GM21526 (cell line): ENCODE data around the gene SPATA1.
"Not testable (repeated sequence)": the region's sequence is repeated elsewhere in the genome, so short reads cannot be mapped to it uniquely, and the experiment has no call there.

Source experiments
- ATAC-seq: cut with Tn5 transposase; IDR thresholded peaks from one replicate; pipeline ENCODE4 v1.9.1; 2021; ENCODE audit warnings: moderate library complexity; ENCODE audit not compliant: unreplicated experiment, low FRiP score

The SPATA1 gene

DNA sequence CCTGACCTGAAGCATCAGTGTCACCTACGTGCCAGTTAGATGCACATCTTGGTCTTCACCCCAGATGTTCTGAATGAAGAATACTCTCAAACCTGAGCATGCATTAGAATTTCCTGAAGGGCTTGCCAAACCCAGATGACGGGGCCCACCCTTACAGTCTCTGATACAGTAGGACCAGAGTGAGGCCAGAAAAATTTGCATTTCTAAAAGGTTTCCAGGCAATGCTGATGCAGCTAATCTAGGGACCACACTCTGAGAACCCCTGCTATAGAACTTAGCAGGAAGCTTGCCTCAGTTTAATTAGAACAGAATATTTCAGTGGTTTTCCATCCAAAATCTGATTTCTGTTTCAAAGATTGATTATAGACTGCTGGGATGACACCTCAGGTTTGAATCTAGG is 77.9 kb downstream of the SPATA1 start:
- ATAC-seq: no peak

DNA sequence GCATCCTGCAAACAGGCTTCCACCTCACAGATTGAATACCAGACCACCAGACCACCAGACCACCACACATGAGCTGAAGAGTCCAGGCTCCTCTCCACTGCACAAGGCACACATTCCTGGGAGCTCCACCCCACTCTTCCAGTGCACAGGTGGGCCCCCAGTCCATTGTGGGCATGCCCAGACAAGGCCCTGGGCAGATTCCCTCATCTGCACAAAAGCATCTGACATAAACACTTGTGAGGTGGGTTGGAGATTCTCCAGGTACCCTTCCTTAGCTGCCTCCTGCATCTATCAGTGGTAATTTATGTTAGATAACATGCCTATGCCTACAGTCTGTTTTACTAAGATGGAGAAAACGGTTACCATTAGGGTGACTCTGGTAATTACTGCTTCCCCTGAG is 79.6 kb downstream of the SPATA1 start:
- no peak for ATAC-seq

DNA sequence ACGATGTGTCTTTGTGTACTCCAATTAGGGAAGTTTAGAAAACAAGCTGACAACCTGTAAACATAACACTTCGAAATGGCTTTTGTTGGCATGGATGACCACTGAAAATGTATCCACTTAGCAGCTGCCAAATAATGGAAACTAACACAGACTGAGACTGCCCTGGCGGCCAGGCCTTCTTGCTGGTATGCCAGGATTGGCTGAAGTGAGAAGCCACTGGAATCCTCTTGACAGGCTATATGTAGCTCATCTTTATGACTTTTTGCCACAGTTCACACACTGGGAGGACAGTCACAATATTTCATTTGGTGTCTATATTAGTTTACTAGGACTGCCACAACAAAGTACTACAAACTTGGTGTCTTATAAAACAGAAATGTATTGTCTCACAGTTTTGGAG is 80.9 kb downstream of the SPATA1 start:
- ATAC-seq: no peak

DNA sequence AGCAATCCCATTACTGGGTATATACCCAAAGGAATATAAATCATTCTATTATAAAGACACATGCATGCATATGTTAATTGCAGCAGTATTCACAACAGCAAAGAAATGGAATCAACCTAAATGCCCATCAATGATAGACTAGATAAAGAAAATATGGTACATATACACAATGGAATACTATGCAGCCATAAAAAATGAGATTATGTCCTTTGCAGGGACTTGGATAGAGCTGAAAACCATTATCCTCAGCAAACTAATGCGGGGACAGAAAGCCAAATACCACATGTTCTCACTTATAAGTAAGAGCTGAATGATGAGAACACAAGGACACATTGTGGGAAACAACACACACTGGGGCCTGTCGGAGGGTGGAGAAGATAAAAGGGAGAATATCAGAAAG is 88.8 kb downstream of the SPATA1 start:
- not testable (repeated sequence) for ATAC-seq

DNA sequence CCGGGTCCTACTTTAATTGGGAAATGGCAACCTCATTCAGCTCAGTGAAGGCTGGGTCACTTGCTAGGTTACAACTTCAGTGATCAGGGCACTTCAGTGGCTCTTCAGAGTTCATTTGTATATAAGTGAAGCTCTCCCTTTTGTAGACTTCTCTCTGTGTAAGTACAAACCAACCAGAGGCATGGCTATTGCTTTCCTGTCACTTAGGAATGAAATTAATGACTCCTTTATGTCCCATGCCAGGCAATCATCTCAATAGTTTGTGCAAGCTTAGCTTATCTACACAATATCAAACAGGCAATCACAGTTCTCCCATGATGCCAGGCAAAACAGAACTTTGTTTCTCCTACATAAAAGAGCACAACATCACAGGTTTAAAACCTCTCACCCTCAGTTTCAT is 90.8 kb downstream of the SPATA1 start:
- no peak for ATAC-seq

DNA sequence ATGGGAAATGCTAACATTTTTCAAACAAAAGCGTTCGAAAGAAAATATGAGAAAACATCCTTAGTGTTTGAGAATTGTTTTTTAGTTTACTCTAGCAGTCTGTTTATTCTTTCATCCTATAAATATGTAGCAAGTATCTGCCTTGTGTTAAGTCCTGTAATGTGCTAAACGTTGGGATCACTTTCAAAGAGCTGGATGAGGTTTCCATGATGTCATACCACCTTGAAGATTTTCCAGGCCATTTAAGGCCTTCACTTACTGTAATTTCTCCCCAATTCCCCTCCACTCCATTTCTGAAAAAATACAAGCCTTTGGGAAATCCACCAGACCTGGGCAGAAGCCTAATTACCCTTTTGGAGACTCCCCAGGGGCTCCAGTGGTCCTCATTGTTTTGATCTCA is 92.2 kb downstream of the SPATA1 start:
- ATAC-seq: no peak

DNA sequence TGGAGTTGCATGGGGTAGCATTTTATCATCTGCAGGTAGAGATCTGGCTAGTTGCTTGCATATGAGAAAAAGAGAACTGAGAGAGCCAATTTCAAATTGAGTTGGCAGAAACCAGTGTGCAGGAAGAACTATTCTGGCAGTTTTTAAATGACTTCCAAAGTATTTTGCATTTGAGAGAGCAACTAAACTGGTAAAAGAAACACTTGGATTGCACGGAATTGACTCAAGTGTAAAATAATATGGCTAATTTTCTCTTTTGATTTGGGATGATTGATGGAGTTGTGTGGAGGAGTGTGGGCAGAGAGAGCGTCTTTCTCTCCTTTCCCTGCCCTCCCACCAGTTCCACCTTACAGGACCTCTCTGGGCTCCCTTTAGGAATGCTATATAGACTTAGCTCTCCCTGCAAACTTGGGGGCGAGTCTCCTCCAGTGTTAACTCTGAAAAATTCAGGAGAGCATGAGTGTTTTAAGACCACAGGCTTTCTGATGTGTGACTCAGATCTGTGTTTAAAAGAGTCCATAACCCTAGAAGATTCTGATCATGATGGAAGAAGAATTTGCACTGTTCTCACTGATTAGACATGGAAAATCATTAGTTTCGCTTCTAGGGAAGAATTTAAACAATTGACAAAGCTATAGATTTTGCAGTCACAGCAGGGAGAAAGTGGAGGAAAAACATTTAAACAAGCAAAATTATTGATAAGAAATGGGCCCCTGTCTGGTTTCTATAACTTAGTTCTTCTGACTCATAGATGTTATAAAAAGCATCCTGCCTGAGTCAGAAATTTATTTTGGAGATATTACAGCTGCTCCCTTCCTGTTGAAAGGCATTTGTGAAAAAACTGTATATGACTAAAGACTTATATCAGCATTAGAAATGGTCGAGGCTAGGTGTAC is 92.9 kb downstream of the SPATA1 start:
- peak; percentile 84 for ATAC-seq

DNA sequence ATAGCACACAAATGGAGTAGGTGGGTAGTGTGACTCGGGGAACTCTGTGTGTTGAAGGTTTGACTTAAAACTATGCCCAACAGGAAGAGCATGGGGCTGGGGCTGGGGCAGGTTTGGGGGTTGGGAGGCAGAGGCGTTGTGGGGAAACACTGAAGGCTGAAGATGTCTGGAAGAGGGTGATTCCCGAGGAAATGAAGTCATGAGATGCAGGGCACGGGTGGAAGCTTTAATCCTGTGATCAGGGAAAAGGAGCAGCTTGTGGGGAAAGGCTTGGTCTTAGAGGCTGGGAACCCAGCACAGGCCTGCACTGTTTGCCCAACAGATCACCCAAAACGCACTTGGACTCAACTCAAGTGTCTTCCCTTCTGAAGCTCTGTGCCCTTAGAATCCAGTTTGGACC is 94.6 kb downstream of the SPATA1 start:
- ATAC-seq: no peak

DNA sequence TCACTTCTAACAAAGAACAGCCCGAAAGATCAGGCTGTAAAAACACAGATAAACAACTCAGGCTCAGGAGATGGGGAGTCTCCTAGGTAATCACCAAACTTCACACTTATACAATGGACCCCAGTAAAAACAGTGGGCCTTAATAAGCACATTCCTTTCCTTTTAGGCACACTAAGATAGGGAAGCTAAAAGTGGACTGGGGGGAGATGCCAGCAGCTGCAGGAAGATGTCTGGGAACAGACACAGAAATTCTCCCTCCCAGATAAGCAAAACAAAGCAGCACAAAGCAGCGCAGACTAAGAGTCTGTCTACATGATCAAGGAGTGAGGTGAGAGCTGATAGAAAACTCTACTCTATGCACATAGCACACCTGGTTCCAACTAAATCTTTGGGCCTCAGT is 97.0 kb downstream of the SPATA1 start:
- no peak for ATAC-seq

DNA sequence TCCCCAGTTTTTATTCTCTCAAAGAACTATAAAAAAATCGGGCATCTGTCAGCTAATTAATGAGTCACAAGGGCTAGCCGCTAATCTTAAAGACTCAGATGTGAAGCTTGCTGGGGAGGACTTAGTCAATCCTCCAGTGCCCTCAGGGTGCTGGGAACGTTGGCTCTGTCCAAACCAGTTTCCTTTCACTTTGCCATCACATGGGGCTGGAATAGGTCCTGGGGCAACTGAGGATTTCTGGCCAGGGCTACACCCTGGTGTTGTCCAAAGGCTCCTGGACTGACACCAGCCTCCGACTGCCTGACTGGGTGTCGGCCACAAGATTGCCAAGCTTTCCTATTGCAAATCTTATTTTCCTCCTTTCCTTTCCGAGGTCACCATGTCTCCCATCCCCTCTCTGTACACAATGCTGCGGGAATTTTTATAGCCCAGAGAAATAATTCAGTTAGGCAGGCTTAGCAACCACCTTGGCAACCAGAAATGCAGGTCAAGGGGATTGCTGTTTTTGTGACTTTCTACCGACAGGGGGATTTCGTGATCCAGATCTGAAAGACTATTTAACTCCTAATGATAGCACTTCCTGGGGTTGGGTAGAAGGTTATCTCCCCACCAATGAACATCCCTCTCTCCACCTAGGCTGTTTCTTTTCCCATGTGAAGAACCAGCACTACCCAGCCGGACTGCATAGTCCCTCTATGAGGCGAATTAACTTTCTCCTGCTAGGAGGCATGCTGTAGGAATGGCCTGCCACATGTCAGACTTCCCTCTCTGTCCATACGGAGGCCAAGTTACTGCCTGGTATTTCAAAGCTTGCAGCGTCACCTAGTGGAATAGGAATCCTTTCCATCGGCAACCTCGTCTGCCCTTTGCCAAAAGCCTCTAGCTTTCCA is 98.0 kb downstream of the SPATA1 start:
- no peak for ATAC-seq

DNA sequence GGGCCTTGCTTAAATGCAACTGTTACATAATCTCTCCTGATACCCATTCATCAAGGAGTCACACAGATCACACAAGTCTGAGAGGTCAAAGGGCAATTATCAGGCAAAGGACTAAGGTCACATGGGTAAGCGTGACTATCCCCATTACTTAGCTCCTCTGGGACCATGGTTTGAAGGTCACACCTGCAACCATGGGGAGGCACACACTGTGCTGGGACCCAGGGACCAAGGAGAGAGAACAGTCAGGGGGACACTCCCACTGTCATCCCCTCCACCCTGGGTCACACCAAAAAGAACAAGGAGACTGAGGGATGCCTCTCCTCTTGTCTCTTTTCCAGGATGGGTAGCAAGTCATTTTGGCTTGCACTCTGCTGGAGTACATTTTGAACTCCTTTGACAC is 99.0 kb downstream of the SPATA1 start:
- no peak for ATAC-seq

DNA sequence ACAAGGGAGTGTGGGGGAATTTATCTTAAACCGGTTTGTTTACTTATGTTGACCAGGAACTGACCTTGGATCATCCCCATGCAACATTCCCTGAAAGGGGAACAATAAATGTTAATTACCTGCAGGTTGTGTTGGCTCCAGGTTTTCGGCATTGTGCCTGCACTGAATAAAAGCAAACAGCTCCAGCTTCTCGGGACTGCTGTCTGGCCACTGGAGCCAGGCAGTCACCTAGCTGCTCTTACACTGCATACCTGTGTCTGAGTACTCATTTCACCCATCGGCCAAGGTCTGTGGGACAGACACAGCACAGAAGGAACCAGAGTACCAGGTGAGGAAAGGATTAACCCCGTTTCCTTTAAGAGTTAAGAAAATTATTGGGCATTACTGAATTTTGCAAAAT is 100.8 kb downstream of the SPATA1 start:
- no peak for ATAC-seq

DNA sequence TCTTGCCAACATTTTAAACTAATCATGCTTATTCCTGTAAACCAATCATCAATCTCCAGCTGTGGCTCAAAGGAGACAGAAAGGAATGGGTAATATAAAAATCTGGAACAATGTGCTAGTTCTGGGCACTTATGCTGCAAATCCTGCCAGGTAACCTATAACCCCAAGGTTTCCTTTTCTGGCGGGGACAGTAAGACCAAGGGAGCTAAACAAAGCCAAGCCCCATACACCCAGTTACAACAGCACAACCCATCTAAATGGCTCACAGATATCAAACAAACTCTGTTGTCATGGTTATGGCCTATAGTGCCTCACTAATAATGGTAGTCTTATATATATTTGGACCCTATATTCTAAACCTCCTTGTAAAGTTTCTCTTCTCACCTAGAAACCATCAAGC is 104.9 kb downstream of the SPATA1 start:
- ATAC-seq: no peak

DNA sequence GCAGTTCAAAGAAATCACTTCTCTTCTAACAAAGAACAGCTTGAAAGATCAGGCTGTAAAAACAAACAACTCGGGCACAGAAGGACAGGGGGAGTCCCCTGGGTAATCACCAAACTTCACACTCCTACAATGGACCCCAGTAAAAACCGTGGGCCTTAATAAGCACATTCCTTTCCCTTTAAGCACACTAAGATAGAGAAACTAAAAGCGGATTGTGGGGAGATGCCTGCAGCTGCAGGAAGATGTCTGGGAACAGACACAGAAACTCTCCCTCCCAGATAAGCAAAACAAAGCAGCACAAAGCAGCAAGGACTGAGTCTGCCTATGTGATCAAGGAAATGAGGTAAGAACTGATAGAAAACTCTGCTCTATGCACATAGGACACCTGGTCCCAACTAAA is 105.6 kb downstream of the SPATA1 start:
- ATAC-seq: no peak

DNA sequence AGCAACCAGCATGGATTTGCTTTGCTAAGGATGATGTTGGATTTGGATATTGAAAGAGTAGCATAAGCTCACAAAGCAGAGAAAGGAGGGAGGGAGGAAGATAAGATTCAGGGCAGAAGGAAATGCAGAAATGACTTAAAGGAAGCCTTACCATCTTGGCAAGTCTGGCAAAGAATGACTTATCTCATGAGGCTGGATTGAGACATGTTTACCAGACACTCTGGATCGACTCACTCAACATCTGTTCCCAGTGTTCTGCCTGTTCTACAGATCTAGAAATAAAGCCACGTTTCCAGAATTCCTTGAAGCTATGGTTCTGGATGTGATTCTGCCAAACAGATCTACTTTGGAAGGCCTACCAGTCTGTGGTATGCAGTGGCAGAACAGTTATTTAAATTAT is 106.8 kb downstream of the SPATA1 start:
- ATAC-seq: no peak

DNA sequence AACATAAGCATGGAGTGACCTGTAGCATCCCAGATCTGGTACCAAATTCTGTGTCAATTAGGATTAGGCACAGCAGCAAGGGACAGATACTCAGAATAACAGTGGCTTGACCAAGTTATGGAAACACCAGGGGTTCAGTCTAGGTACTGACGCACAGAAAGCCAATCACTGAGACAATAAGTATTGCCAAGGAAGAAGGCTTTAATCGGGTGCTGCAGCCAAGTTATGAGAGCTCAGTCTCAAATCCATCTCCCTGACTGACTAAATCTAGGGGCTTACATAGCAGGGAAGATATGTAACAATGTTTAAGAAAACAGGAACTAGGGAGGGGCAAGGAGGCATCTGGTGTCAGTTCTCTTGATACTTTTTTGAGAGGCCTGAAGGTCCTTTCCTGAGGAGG is 107.7 kb downstream of the SPATA1 start:
- no peak for ATAC-seq

DNA sequence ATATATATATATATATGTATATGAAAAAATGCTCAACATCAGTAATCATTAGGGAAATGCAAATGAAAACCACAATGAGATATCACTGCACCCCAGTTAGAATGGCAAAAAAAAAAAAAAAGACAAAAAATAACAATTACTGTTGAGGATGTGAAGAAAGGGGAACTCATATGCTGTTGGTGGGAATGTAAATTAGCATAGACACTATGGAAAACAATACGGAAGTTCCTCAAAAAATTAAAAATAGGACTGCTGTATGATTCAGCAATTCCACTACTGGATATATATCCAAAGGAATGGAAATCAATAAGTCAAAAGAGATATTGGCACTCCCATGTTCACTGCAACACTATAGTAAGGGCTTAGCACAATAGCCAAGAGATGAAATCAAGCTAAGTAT is 109.6 kb downstream of the SPATA1 start:
- ATAC-seq: no peak
